Measurements from ENCODE around the gene SMCO4. TPM values are rescaled to one million over a fixed set of nuclear protein-coding genes. Genes with fewer than 3 reads are reported as not detected.

Gene SMCO4
- total RNA-seq, 1 experiment from 2014 or later: 23.0 TPM

DNA sequence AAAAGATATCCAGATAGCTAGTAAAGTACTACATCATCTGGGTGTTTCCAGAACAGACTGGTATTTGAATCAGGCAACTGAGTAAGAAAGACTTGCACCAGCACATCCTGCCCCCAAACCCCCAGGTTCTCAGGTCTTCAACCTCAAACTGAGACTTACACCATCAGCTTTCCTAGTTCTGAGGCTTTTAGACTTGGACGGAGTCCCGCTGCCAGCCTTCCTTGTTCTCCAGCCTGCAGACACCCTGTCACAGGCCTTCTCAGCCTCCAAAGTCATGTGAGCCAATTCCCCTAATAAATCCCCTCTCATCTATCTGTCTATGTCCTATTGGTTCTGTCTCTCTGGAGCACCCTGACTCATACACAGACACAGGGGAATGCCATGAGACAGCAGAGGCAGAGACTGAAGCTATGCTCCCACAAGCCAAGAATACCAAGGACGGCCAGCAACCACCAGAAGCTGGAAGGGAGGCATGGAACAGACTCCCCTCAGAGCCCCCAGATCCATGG, 10.9 kb downstream of the SMCO4 start:
- Histone ChIP-seq H3K9me3 (ENCODE audit: insufficient read depth, low read depth) (no peaks in the 10 kb centered on the region), H3K79me2 (ENCODE audit: low read depth) (no peaks in the 10 kb centered on the region), H3K4me1 (replicated peaks; ENCODE audit: insufficient read depth) (no peaks in the 10 kb centered on the region), H3K4me3 (no peak overlapping the region), H3K36me3 (ENCODE audit: low read depth) (no peaks in the 10 kb centered on the region), H3K9me2 (ENCODE audit: insufficient read depth) (no peaks in the 10 kb centered on the region), H3F3A (ENCODE audit: insufficient read depth, low read depth) (no peaks in the 10 kb centered on the region), H3K4me2 (no peak overlapping the region), H4K20me1 (ENCODE audit: insufficient read depth) (no peaks in the 10 kb centered on the region), H3K27ac (no peak overlapping the region), H2AFZ (no peak overlapping the region), H3K27me3 (ENCODE audit: insufficient read depth, low read depth) (no peaks in the 10 kb centered on the region)
- intact Hi-C loops (cut with micrococcal nuclease; ENCODE audit: unreplicated experiment): no loop called here
- no peak for DNase-seq
- ChIA-PET CTCF (no interaction called here), POLR2A (ENCODE audit: unreplicated experiment) (no interaction called here)
- TF ChIP-seq CTCF (conservative IDR thresholded peaks at IDR 0.05): no peak
- TF ChIP-seq EZH2 (IDR thresholded peaks at IDR 0.05; ENCODE audit: low read depth): no peak
- no TSS peak for BruUV-seq (replicated peaks)

DNA sequence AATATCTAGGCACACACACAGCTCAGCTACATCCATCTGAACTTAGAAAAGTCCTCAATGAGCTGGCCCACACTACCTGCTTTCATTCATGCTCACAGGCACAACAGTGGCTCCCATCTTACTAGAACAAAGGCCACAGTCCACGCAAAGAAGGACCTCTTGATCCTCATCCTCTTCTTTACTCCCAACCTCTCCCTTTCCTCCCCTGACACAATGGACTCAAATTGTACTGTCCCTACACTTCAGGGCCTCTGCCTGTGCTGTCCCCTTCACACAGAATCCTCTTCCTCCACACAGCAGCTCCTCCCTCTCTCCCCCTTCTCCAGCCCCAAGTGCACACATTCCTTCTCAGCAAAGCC, 12.7 kb downstream of the SMCO4 start:
- no peaks in the 10 kb centered on the region for H4K20me1 ChIP-seq (ENCODE audit: insufficient read depth)
- no TSS peak for BruUV-seq (replicated peaks)

GRCh38 chr11:93529707-93530467, 13.3 kb downstream of the SMCO4 start:
- H2AFZ ChIP-seq: no peak overlapping the region
- no peaks in the 10 kb centered on the region for H3K36me3 ChIP-seq (ENCODE audit: low read depth)
- CTCF ChIA-PET: no interaction called here
- no peaks in the 10 kb centered on the region for H3K27me3 ChIP-seq (ENCODE audit: insufficient read depth, low read depth)
- no peaks in the 10 kb centered on the region for H3K9me2 ChIP-seq (ENCODE audit: insufficient read depth)
- no peak for DNase-seq
- no peaks in the 10 kb centered on the region for H3K79me2 ChIP-seq (ENCODE audit: low read depth)
- H4K20me1 ChIP-seq (ENCODE audit: insufficient read depth): no peaks in the 10 kb centered on the region
- no peaks in the 10 kb centered on the region for H3K9me3 ChIP-seq (ENCODE audit: insufficient read depth, low read depth)
- no peak overlapping the region for H3K27ac ChIP-seq
- TF ChIP-seq CTCF (conservative IDR thresholded peaks at IDR 0.05): no peak
- no peak for TF ChIP-seq EZH2 (IDR thresholded peaks at IDR 0.05; ENCODE audit: low read depth)
- intact Hi-C loops (cut with micrococcal nuclease; ENCODE audit: unreplicated experiment): no loop called here
- H3K4me2 ChIP-seq: no peak overlapping the region
- H3K4me3 ChIP-seq: no peak overlapping the region
- H3K4me1 ChIP-seq (replicated peaks; ENCODE audit: insufficient read depth): no peaks in the 10 kb centered on the region
- no peaks in the 10 kb centered on the region for H3F3A ChIP-seq (ENCODE audit: insufficient read depth, low read depth)
- POLR2A ChIA-PET (ENCODE audit: unreplicated experiment): no interaction called here
- BruUV-seq (replicated peaks): no TSS peak

More for the DNA sequence above, 12.7 kb downstream of the SMCO4 start:
- no peak overlapping the region for H3K4me2 ChIP-seq
- H3F3A ChIP-seq (ENCODE audit: insufficient read depth, low read depth): no peaks in the 10 kb centered on the region
- no peaks in the 10 kb centered on the region for H3K9me3 ChIP-seq (ENCODE audit: insufficient read depth, low read depth)
- H3K9me2 ChIP-seq (ENCODE audit: insufficient read depth): no peaks in the 10 kb centered on the region
- ChIA-PET POLR2A (ENCODE audit: unreplicated experiment) (no interaction called here), CTCF (no interaction called here)
- DNase-seq: no peak
- H3K4me1 ChIP-seq (replicated peaks; ENCODE audit: insufficient read depth): no peaks in the 10 kb centered on the region
- H3K79me2 ChIP-seq (ENCODE audit: low read depth): no peaks in the 10 kb centered on the region
- H3K36me3 ChIP-seq (ENCODE audit: low read depth): no peaks in the 10 kb centered on the region
- H2AFZ ChIP-seq: no peak overlapping the region
- intact Hi-C loops (cut with micrococcal nuclease; ENCODE audit: unreplicated experiment): no loop called here
- H3K4me3 ChIP-seq: no peak overlapping the region
- no peak overlapping the region for H3K27ac ChIP-seq
- no peaks in the 10 kb centered on the region for H3K27me3 ChIP-seq (ENCODE audit: insufficient read depth, low read depth)
- no peak for TF ChIP-seq CTCF (conservative IDR thresholded peaks at IDR 0.05)
- no peak for TF ChIP-seq EZH2 (IDR thresholded peaks at IDR 0.05; ENCODE audit: low read depth)
